ENCODE results near the gene GALNS. TPM values are rescaled to one million over a fixed set of nuclear protein-coding genes. Genes with fewer than 3 reads are reported as not detected.

Gene GALNS
- total and polyA plus RNA-seq, 12 donors = 12.6 to 63.1 (median 36.2) TPM

DNA sequence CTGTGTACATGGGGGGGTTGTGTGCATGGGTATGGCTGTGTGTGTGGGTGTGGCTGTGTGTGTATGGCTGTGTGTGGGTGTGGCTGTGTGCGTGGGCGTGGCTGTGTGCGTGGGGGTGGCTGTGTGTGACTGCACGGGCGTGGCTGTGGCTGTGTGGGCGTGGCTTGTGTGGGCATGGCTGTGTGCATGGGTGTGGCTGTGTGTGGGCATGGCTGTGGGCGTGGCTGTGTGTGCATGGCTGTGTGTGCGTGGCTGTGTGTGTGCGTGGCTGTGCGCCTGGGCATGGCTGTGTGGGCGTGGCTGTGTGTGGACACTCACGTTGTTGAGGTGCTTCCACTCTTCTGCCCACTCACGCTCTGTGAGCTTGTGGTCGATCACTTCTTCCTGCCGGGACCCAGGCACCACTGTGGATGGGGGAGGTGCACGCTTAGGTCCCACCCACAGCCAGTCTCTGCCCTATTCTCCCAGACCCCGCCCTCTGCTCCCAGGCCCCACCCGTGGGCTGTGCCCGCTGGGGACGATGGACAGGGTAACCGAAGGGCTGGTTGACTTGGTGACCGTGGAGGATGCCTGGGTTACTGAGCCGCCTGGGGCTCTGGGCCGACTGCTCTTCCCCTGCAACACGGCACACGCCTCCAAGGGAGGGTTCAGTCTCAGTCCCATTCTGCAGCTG lies 25.7 kb upstream of the GALNS start:
- TF ChIP-seq, protein P1, sequence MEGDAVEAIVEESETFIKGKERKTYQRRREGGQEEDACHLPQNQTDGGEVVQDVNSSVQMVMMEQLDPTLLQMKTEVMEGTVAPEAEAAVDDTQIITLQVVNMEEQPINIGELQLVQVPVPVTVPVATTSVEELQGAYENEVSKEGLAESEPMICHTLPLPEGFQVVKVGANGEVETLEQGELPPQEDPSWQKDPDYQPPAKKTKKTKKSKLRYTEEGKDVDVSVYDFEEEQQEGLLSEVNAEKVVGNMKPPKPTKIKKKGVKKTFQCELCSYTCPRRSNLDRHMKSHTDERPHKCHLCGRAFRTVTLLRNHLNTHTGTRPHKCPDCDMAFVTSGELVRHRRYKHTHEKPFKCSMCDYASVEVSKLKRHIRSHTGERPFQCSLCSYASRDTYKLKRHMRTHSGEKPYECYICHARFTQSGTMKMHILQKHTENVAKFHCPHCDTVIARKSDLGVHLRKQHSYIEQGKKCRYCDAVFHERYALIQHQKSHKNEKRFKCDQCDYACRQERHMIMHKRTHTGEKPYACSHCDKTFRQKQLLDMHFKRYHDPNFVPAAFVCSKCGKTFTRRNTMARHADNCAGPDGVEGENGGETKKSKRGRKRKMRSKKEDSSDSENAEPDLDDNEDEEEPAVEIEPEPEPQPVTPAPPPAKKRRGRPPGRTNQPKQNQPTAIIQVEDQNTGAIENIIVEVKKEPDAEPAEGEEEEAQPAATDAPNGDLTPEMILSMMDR (IDR thresholded peaks at IDR 0.05) = no peak
- TF ChIP-seq POLR2A (IDR thresholded peaks at IDR 0.05) = no peak
- no peak for DNase-seq
- Histone ChIP-seq H3K27me3 (no peaks in the 10 kb centered on the region), H3K9me3 (replicated peaks in 1 of 3) (no peaks in the 10 kb centered on the region), H3K27ac (no peak overlapping the region), H3K4me3 (no peak overlapping the region), H3K4me1 (replicated peaks in 1 of 2) (no peaks in the 10 kb centered on the region), H3K36me3 (replicated peaks in 1 of 2) (no peaks in the 10 kb centered on the region)
- WGBS, 4 donors = 89 to 91% (median 90%) methylated on average over 19 to 26 of the region's 26 CpGs
- intact Hi-C loops (cut with DNase I) = no loop called here

DNA sequence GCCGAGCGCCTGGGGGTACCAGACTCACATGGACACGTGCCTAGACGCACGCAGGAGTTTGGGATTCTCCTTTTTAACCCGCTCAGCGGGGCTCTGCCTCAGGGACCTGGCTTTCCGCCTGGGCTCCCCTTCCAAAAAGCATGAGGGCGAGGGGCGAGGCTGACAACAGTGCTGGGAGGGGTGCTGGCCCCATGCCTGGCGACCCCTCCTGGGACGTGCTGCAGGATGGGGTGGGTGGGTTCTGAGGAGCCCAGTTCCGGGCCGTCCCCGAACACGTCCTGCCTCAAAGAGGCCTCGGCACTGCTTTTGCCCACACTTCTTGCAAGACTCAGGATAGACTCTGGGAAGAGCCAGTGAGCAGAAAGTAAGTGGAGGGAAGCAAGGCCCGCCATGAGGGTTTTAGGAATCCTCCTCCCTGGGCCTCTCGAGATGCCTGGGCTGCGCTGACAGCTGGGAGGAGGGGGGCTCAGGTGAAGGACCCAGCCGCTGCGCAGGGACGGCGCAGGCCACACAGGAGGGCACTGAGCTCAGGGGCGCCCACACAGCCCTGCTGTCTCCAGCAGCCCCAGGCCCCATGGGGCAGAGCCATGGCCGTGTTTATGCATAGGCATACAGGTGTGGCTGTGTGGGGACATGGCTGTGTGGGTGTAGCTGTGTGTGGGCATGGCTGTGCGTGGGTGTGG lies 25.1 kb upstream of the GALNS start:
- intact Hi-C loops (cut with DNase I) = no loop called here
- H3K27me3 ChIP-seq = no peaks in the 10 kb centered on the region

DNA sequence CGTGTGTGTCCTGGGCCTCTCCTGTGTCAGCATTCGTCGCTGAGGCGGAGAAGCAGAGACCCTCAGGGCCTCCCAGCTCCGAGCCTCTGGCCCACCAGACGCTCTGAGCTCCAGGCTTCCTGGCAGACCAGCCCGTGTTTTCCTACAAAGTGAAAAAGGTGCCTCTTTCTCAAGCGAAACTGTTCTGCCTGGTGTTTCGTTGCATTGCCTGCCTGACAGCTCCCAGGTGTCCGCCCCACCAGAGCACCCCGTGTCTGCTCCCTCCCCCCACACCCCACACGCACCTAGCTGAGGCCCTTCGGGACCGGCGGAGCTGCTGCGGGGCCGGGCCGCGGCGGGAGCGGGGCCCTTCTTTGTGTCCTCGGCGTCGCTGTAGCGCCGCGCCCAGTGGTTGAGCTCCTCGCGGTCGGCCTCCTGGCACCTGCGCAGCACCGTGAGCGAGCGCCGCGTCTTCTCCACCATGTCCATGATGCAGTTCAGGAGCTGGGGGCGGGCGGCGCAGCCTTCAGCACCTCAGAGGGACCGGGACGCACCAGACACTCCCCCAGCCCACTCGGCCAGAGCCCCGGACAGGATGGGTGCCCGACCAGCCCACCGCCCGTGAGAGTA lies 24.4 kb upstream of the GALNS start:
- no peaks in the 10 kb centered on the region for H3K9me3 ChIP-seq (replicated peaks in 1 of 3)
- TF ChIP-seq, protein P1 (IDR thresholded peaks at IDR 0.05) = no peak
- no peak for TF ChIP-seq POLR2A (IDR thresholded peaks at IDR 0.05)
- intact Hi-C loops (cut with DNase I) = no loop called here
- no peak overlapping the region for H3K4me3 ChIP-seq
- H3K27ac ChIP-seq = no peak overlapping the region
- 53 to 67% (median 63%) methylated on average over 7 to 46 of the region's 46 CpGs for WGBS, 4 donors
- H3K27me3 ChIP-seq = no peaks in the 10 kb centered on the region
- H3K36me3 ChIP-seq (replicated peaks in 1 of 2) = no peaks in the 10 kb centered on the region
- no peaks in the 10 kb centered on the region for H3K4me1 ChIP-seq (replicated peaks in 1 of 2)
- no peak for DNase-seq

More for the DNA sequence above, 25.1 kb upstream of the GALNS start:
- Histone ChIP-seq H3K4me3 (no peak overlapping the region), H3K36me3 (replicated peaks in 1 of 2) (no peaks in the 10 kb centered on the region), H3K9me3 (replicated peaks in 1 of 3) (no peaks in the 10 kb centered on the region), H3K4me1 (replicated peaks in 1 of 2) (no peaks in the 10 kb centered on the region), H3K27ac (no peak overlapping the region)
- 58 to 95% (median 83%) methylated on average over 4 to 27 of the region's 27 CpGs for WGBS, 4 donors
- no peak for TF ChIP-seq POLR2A (IDR thresholded peaks at IDR 0.05)
- no peak for DNase-seq

DNA sequence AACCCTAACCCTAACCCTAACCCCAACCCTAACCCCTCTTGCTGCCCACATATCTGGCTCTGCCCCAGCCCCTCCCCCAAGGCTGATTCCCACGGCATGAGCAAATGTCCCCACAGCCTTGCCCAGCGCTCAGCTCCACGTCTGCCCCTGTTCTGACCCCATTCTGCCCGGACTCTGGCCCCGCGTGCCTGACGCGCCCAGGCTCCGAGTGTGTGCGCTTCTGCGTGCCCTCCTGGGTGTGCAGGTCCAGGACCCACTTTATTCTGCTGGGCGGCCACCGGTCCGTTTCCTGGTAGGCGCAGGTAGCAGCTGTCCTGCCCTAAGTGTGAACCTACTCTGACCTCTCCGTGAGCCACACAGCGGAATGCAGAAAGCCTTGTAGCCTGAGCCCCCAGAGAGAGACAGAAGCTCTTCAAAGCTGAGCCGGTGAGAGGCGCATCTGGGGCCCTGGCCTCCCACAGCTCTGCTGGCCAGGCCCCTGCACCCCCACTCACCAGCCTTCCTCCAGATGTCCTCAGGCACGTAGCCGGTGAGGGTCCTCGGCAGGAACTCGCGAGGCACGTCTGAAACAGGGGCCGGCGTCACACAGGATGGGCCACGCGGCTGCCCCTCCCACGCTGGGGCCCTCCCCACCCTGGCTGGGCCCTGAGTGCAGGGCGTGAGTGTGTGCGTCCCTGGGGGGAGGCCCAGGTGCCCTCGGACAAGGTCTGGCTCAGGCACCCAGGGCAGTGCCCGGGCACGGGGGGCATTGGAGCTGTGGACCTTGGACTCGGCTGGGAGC lies 23.7 kb upstream of the GALNS start:
- intact Hi-C loops (cut with DNase I) = no loop called here

More for the DNA sequence above, 23.7 kb upstream of the GALNS start:
- H3K9me3 ChIP-seq (replicated peaks in 1 of 3) = no peaks in the 10 kb centered on the region
- no peak overlapping the region for H3K4me3 ChIP-seq
- no peaks in the 10 kb centered on the region for H3K36me3 ChIP-seq (replicated peaks in 1 of 2)
- no peak overlapping the region for H3K27ac ChIP-seq
- H3K27me3 ChIP-seq = no peaks in the 10 kb centered on the region
- WGBS, 4 donors = 71 to 85% (median 80%) methylated on average over 11 to 36 of the region's 36 CpGs
- no peak for DNase-seq
- no peak for TF ChIP-seq POLR2A (IDR thresholded peaks at IDR 0.05)
- TF ChIP-seq, protein P1 (IDR thresholded peaks at IDR 0.05) = no peak
- H3K4me1 ChIP-seq (replicated peaks in 1 of 2) = no peaks in the 10 kb centered on the region

Data from adrenal gland (tissue), 12 donors.